HL-60 (cell line): ENCODE data around the gene ANKRD23.
"Not testable (repeated sequence)": the region's sequence is repeated elsewhere in the genome, so short reads cannot be mapped to it uniquely, and the experiment has no call there.

Experiments used
- DNase-seq, 2 experiments: peaks; one replicate each; pipeline ENCODE4 v3.0.0-alpha.2; 2010 to 2020; ENCODE audit warnings: low read depth in 1 of 2, low spot score in 1 of 2
- H3K27ac ChIP-seq: fragments of 250-450 bp; sonication (Bioruptor Pico); replicated peaks from 2 replicates; pipeline ENCODE4 v1.5.1; 2020; ENCODE audit warnings: mild to moderate bottlenecking, moderate library complexity
- H3K27me3 ChIP-seq: fragments of 250-450 bp; sonication (Bioruptor Pico); 2 replicates; pipeline ENCODE4 v1.5.1; 2021; ENCODE audit warnings: mild to moderate bottlenecking, moderate library complexity; ENCODE audit not compliant: insufficient read depth, poor library complexity, severe bottlenecking
- H3K4me3 ChIP-seq: replicated peaks from 2 replicates; pipeline ENCODE4 v1.5.1; 2011; ENCODE audit warnings: mild to moderate bottlenecking, control low read depth, low read length; ENCODE audit not compliant: insufficient read depth
- CTCF ChIP-seq: IDR thresholded peaks from one replicate; pipeline ENCODE4 v1.5.1; 2011; ENCODE audit warnings: low read length, control low read depth, inconsistent platforms; ENCODE audit not compliant: insufficient read depth
- GABPA ChIP-seq: IDR thresholded peaks from 2 replicates; pipeline ENCODE4 v1.6.1; 2012; ENCODE audit warnings: low read depth
- POLR2AphosphoS5 ChIP-seq: IDR thresholded peaks from 2 replicates; pipeline ENCODE4 v1.6.1; 2012; ENCODE audit warnings: low read depth
- REST ChIP-seq: IDR thresholded peaks from 2 replicates; pipeline ENCODE4 v1.6.1; 2012; ENCODE audit warnings: low read depth; ENCODE audit not compliant: insufficient replicate concordance
- SPI1 ChIP-seq: IDR thresholded peaks from 2 replicates; pipeline ENCODE4 v1.6.1; 2012; ENCODE audit warnings: low read depth, mild to moderate bottlenecking, borderline replicate concordance

The ANKRD23 gene

DNA sequence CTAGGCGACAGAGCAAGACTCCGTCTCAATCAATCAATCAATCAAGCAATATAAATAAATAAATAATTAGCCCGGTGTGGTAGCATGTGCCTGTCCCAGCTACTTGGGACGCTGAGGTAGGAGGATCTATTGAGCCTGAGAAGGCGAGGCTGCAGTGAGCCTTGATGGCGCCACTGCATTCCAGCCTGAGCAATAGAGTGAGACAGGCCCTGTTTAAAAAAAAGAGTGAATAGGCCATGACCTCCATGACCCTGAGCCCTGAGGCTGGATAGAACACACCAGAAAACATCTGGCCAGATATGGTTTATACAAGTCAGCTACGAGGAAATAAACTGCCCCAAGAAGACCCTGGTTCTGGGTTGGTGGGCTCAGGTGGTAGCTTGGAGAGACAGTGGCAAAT, 46.4 kb upstream of the ANKRD23 start:
- H3K27ac ChIP-seq = no peak overlapping the region
- DNase-seq = no peak
- H3K4me3 ChIP-seq = no peak overlapping the region
- H3K27me3 ChIP-seq = no peaks in the 10 kb centered on the region
- TF ChIP-seq SPI1 = no peak
- TF ChIP-seq GABPA = no peak
- no peak for TF ChIP-seq REST
- TF ChIP-seq CTCF = no peak
- TF ChIP-seq POLR2AphosphoS5 = no peak

GRCh38 chr2:96889502-96889901, 45.7 kb upstream of the ANKRD23 start:
- not testable (repeated sequence) for DNase-seq, H3K27ac ChIP-seq, H3K27me3 ChIP-seq, H3K4me3 ChIP-seq

DNA sequence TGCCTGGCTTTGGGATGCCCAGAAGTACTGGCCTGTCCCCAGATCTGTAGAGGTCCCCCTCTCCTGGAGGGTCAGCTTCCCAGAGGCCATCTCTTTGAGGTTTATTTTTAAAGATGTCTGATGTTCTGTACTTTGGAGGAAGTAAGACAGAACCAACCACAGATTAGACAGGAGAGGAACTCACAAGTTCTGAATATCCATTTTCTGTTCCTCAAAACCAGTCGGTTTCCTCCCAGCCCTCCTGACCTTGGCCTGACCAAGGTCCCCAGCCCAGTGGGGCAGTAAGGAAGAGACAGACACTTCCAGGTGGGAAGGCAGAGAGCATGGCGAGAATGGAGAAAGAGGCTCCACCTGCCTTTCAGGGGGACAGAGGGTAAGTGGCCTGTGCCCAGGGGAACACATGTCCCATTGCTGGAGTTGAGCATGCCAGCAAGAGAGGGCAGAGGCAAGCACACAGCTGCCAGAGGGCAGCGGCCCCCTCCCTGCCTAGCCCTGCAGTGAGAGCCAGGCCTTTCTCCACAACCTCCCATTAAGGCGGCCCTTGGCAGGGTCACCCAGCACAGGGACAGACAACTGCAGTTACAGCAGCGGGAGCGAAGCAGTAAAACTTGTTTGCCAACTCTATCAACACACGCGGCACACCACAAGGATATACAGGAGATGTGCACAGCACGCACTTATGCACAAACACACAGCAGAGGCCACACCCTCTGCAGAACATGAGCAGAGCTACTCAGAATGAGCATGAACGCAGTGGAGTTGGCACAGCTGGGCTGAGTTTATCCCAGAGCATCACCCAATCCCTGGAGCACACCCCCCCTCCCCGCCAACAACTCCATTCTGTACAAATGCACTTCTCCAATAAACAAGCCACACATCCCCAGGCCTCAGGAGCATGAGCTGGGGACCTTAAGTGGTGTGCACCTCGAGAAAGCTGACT, 44.5 kb upstream of the ANKRD23 start:
- Histone ChIP-seq H3K27ac (0 out of 2 replicates have a peak overlapping the region, but pooled peaks have one; percentile 9), H3K27me3 (no peaks in the 10 kb centered on the region), H3K4me3 (no peak overlapping the region)
- no peak for DNase-seq
- no peak for TF ChIP-seq POLR2AphosphoS5
- no peak for TF ChIP-seq REST
- no peak for TF ChIP-seq GABPA
- TF ChIP-seq CTCF = no peak
- TF ChIP-seq SPI1 = peak; percentile 62; the same call in 1 of the 2 replicates

DNA sequence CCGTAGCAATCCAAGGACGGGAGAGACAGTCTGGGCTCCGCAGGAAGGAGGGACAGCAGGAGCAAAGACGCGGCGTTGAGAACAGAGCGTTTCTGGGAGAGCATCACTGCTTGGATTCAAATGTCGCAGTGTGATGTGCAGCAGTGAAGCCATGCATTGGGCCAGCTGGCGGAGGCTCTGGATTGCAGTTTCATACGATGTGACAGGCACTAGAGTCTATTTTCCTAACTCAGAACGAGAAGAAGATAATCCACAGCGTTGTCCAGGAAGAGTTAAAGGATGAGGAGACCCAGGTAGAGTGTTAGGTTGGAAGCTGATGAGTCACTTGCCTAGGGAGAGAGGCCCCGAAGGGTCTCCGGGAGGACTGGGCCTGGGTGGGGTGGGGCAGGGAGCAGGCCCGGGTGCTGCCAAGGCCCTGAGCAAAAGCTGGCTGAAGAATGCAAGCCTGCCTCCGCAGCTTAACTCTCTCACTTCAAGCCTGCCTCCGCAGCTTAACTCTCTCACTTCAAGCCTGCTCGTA, 43.7 kb upstream of the ANKRD23 start:
- Histone ChIP-seq H3K27ac (no peak overlapping the region), H3K4me3 (no peak overlapping the region), H3K27me3 (no peaks in the 10 kb centered on the region)
- no peak for DNase-seq
- TF ChIP-seq POLR2AphosphoS5 (no peak), CTCF (no peak), GABPA (no peak), REST (no peak), SPI1 (no peak)
